MG63 (cell line): Measurements from ENCODE around the gene TFF1. TPM values are rescaled to one million over a fixed set of nuclear protein-coding genes. Genes with fewer than 3 reads are reported as not detected.

Experiments used
- DNase-seq: peaks from one replicate; pipeline ENCODE4 v3.0.0-alpha.2; 2020
- H3K27me3 ChIP-seq: fragments of 250-450 bp; sonication (Bioruptor Pico); 2 replicates; pipeline ENCODE4 v1.5.1; 2020; ENCODE audit warnings: mild to moderate bottlenecking, moderate library complexity
- H3K36me3 ChIP-seq: fragments of 250-450 bp; sonication (Bioruptor Pico); 2 replicates; pipeline ENCODE4 v1.5.1; 2020; ENCODE audit warnings: mild to moderate bottlenecking, moderate library complexity
- H3K4me3 ChIP-seq: fragments of 250-450 bp; sonication (Bioruptor Pico); 2 replicates; pipeline ENCODE4 v1.5.1; 2020; ENCODE audit warnings: mild to moderate bottlenecking, moderate library complexity
- H3K9me3 ChIP-seq: fragments of 250-450 bp; sonication (Bioruptor Pico); 2 replicates; pipeline ENCODE4 v1.5.1; 2020; ENCODE audit warnings: mild to moderate bottlenecking, moderate library complexity
- total RNA-seq: library from RNA; depleted of rRNA; stranded (reverse); fragments of >200 nt; shearing (Covaris generic); gene quantifications from 2 replicates; pipeline ENCODE4 v1.2.3, GENCODE V29; 2014; ENCODE audit warnings: low replicate concordance

The TFF1 gene
- total RNA-seq, 1 experiment from 2014 or later = not detected

GRCh38 chr21:42358937-42359336 lies 7.4 kb downstream of the TFF1 start:
- H3K27me3 ChIP-seq = peaks cover 9% of the 10 kb centered on the region
- H3K36me3 ChIP-seq = no peaks in the 10 kb centered on the region
- peaks cover 5% of the 10 kb centered on the region; the same call in 1 of the 2 replicates for H3K9me3 ChIP-seq
- DNase-seq = no peak
- H3K4me3 ChIP-seq = no peak overlapping the region

- DNase-seq = no peak
- Histone ChIP-seq H3K27me3 (peaks cover 9% of the 10 kb centered on the region), H3K36me3 (no peaks in the 10 kb centered on the region), H3K4me3 (no peak overlapping the region), H3K9me3 (peaks cover 5% of the 10 kb centered on the region; the same call in 1 of the 2 replicates)
Measured at GRCh38 chr21:42358261-42358660, 8.1 kb downstream of the TFF1 start.

- Histone ChIP-seq H3K9me3 (peaks cover 5% of the 10 kb centered on the region; the same call in 1 of the 2 replicates), H3K4me3 (no peak overlapping the region), H3K27me3 (peaks cover 4% of the 10 kb centered on the region), H3K36me3 (no peaks in the 10 kb centered on the region)
- DNase-seq = no peak
Measured at GRCh38 chr21:42357307-42357706, 9.0 kb downstream of the TFF1 start.

- Histone ChIP-seq H3K27me3 (peaks cover 4% of the 10 kb centered on the region), H3K4me3 (no peak overlapping the region), H3K9me3 (peaks cover 5% of the 10 kb centered on the region; the same call in 1 of the 2 replicates), H3K36me3 (no peaks in the 10 kb centered on the region)
- DNase-seq = no peak
Measured at GRCh38 chr21:42356650-42357049, 9.7 kb downstream of the TFF1 start.

GRCh38 chr21:42356046-42356445 lies 10.3 kb downstream of the TFF1 start:
- DNase-seq = no peak
- no peaks in the 10 kb centered on the region for H3K36me3 ChIP-seq
- peaks cover 5% of the 10 kb centered on the region; the same call in 1 of the 2 replicates for H3K9me3 ChIP-seq
- H3K27me3 ChIP-seq = peaks cover 4% of the 10 kb centered on the region
- H3K4me3 ChIP-seq = no peak overlapping the region

- peaks cover 4% of the 10 kb centered on the region for H3K27me3 ChIP-seq
- H3K4me3 ChIP-seq = no peak overlapping the region
- DNase-seq = no peak
- no peaks in the 10 kb centered on the region; the same call in 1 of the 2 replicates for H3K9me3 ChIP-seq
- H3K36me3 ChIP-seq = no peaks in the 10 kb centered on the region
Measured at GRCh38 chr21:42353623-42354022, 12.7 kb downstream of the TFF1 start.

GRCh38 chr21:42352441-42353095 lies 13.8 kb downstream of the TFF1 start:
- no peak overlapping the region for H3K4me3 ChIP-seq
- H3K36me3 ChIP-seq = no peaks in the 10 kb centered on the region
- DNase-seq = no peak
- H3K9me3 ChIP-seq = no peaks in the 10 kb centered on the region; the same call in 1 of the 2 replicates
- peaks cover under 1% of the 10 kb centered on the region for H3K27me3 ChIP-seq

GRCh38 chr21:42351626-42352440 lies 14.5 kb downstream of the TFF1 start:
- Histone ChIP-seq H3K27me3 (no peaks in the 10 kb centered on the region; the same call in none of the 2 replicates), H3K36me3 (no peaks in the 10 kb centered on the region), H3K4me3 (no peak overlapping the region), H3K9me3 (no peaks in the 10 kb centered on the region; the same call in 1 of the 2 replicates)
- DNase-seq = no peak

GRCh38 chr21:42350927-42351426 lies 15.4 kb downstream of the TFF1 start, which contains the start of gene TFF2:
TFF2 (minus strand) TSS chr21:42350994; CDS start chr21:42350957, 37 bp downstream.
- Histone ChIP-seq H3K27me3 (peaks cover 2% of the 10 kb centered on the region; the same call in 1 of the 2 replicates), H3K9me3 (no peaks in the 10 kb centered on the region; the same call in 1 of the 2 replicates), H3K4me3 (no peak within 1 kb of the TSS), H3K36me3 (no peaks in the 10 kb centered on the region)
- DNase-seq = no peak

- H3K4me3 ChIP-seq = no peak overlapping the region
- no peaks in the 10 kb centered on the region for H3K36me3 ChIP-seq
- no peaks in the 10 kb centered on the region; the same call in 1 of the 2 replicates for H3K9me3 ChIP-seq
- DNase-seq = no peak
- peaks cover 2% of the 10 kb centered on the region; the same call in 1 of the 2 replicates for H3K27me3 ChIP-seq
Measured at GRCh38 chr21:42350318-42350910, 15.9 kb downstream of the TFF1 start.

- Histone ChIP-seq H3K9me3 (no peaks in the 10 kb centered on the region; the same call in 1 of the 2 replicates), H3K4me3 (no peak overlapping the region), H3K36me3 (no peaks in the 10 kb centered on the region), H3K27me3 (peaks cover 2% of the 10 kb centered on the region; the same call in 1 of the 2 replicates)
- DNase-seq = no peak
Measured at GRCh38 chr21:42349420-42350317, 16.7 kb downstream of the TFF1 start.

GRCh38 chr21:42348762-42349161 lies 17.6 kb downstream of the TFF1 start:
- Histone ChIP-seq H3K9me3 (no peaks in the 10 kb centered on the region), H3K27me3 (0 out of 2 replicates have a peak, but pooled peaks cover 2% of the 10 kb centered on the region), H3K36me3 (no peaks in the 10 kb centered on the region), H3K4me3 (no peak overlapping the region)
- DNase-seq = no peak

- DNase-seq = no peak
- H3K4me3 ChIP-seq = no peak overlapping the region
- H3K36me3 ChIP-seq = no peaks in the 10 kb centered on the region
- 0 out of 2 replicates have a peak, but pooled peaks cover 2% of the 10 kb centered on the region for H3K27me3 ChIP-seq
- H3K9me3 ChIP-seq = no peaks in the 10 kb centered on the region
Measured at GRCh38 chr21:42347601-42348327, 18.6 kb downstream of the TFF1 start.

GRCh38 chr21:42346866-42347600 lies 19.3 kb downstream of the TFF1 start:
- H3K4me3 ChIP-seq = no peak overlapping the region
- no peaks in the 10 kb centered on the region for H3K9me3 ChIP-seq
- DNase-seq = no peak
- no peaks in the 10 kb centered on the region for H3K36me3 ChIP-seq
- 0 out of 2 replicates have a peak, but pooled peaks cover 2% of the 10 kb centered on the region for H3K27me3 ChIP-seq

GRCh38 chr21:42346441-42346840 lies 19.9 kb downstream of the TFF1 start:
- no peak for DNase-seq
- Histone ChIP-seq H3K9me3 (no peaks in the 10 kb centered on the region), H3K27me3 (0 out of 2 replicates have a peak, but pooled peaks cover 2% of the 10 kb centered on the region), H3K4me3 (no peak overlapping the region), H3K36me3 (no peaks in the 10 kb centered on the region)
